ENCODE results near the gene HTRA1.

DNA sequence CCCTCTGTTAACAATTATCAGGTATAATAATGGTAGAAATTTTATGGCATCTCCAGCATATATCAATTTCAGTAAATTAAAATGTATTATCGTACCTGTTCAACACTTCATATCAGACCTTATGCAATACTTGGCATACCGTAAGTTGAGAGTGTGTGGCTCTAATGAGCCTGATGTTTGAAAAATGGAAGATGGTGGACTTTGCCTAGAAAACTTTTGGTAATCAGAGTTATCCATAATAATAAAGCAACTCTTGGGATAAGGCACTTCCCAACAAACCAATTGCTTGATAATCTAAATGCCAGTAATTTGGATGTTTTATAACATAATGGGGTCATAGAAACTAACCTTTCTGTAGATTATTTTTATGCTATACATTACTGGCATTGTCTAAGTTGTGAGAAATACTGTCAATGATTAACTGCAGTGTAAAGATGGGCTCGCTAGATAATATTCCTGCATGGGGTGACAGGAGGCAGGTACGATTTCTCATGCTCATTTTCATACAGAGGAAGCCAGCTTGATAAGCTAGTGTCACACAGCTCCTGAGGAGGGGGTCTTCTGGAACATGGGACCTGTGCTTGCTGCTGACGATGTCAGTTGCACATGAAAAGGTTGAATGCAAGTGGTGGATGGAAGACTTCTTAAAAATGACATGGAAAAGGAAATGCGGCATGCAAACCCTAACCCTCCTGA lies 71.4 kb downstream of the HTRA1 start:
- TF ChIP-seq POLR2A (IDR thresholded peaks at IDR 0.05) (no peak), CTCF (IDR thresholded peaks at IDR 0.05) (no peak), POLR2AphosphoS5 (IDR thresholded peaks at IDR 0.05) (no peak), EP300 (IDR thresholded peaks at IDR 0.05) (no peak)

Measured in sigmoid colon (tissue), 4 donors.